Karpas-422 (cell line): ENCODE data around the gene ME3. TPM values are rescaled to one million over a fixed set of nuclear protein-coding genes. Genes with fewer than 3 reads are reported as not detected.

Experiments
- DNase-seq: peaks from one replicate; pipeline ENCODE4 v3.0.0-alpha.2; 2015
- H2AFZ ChIP-seq: fragments of 200-600 bp; sonication (generic); 2 replicates; pipeline ENCODE4 v1.6.1; 2014; ENCODE audit warnings: antibody characterized with exemption, low read length, mixed read lengths
- H3K27ac ChIP-seq: fragments of 200-600 bp; sonication (generic); 2 replicates; pipeline ENCODE4 v1.5.1; 2014; ENCODE audit warnings: mild to moderate bottlenecking, low read length, moderate library complexity
- H3K27me3 ChIP-seq: fragments of 200-600 bp; sonication (generic); 2 replicates; pipeline ENCODE4 v1.6.1; 2014; ENCODE audit warnings: low read length, mixed read lengths
- H3K36me3 ChIP-seq: fragments of 200-600 bp; sonication (generic); 2 replicates; pipeline ENCODE4 v1.6.1; 2014; ENCODE audit warnings: low read length, mixed read lengths; ENCODE audit not compliant: insufficient read depth
- H3K4me1 ChIP-seq: fragments of 200-600 bp; sonication (generic); 2 replicates; pipeline ENCODE4 v1.6.1; 2014; ENCODE audit warnings: mild to moderate bottlenecking, low read length, mixed read lengths
- H3K4me2 ChIP-seq: fragments of 200-600 bp; sonication (generic); 2 replicates; pipeline ENCODE4 v1.6.1; 2014; ENCODE audit warnings: low read length, low read depth, mild to moderate bottlenecking; ENCODE audit not compliant: poor library complexity, severe bottlenecking
- H3K4me3 ChIP-seq: fragments of 200-600 bp; sonication (generic); 2 replicates; pipeline ENCODE4 v1.5.1; 2014; ENCODE audit warnings: mild to moderate bottlenecking, antibody characterized with exemption, low read length, mixed read lengths
- H3K79me2 ChIP-seq: fragments of 200-600 bp; sonication (generic); 2 replicates; pipeline ENCODE4 v1.6.1; 2014; ENCODE audit warnings: mild to moderate bottlenecking, low read length, mixed read lengths
- H3K9ac ChIP-seq: fragments of 200-600 bp; sonication (generic); 2 replicates; pipeline ENCODE4 v1.6.0; 2014; ENCODE audit warnings: low read length
- H3K9me2 ChIP-seq: fragments of 200-600 bp; sonication (generic), shearing (Covaris generic); replicated peaks from 2 replicates; pipeline ENCODE4 v1.6.0; 2014; ENCODE audit warnings: mild to moderate bottlenecking, low read length, moderate library complexity; ENCODE audit not compliant: insufficient read depth
- H3K9me3 ChIP-seq: fragments of 300-700, 200-600 bp; sonication (generic); 2 replicates; pipeline ENCODE4 v1.6.1; 2014; ENCODE audit warnings: low read length, mixed read lengths
- H4K20me1 ChIP-seq: fragments of 200-600 bp; sonication (generic); 2 replicates; pipeline ENCODE4 v1.6.1; 2014; ENCODE audit warnings: mild to moderate bottlenecking, antibody characterized with exemption, low read length, low read depth; ENCODE audit not compliant: insufficient read depth
- total RNA-seq: library from RNA; depleted of rRNA; stranded (reverse); fragments of >200 nt; shearing (Covaris generic); gene quantifications from 2 replicates; pipeline ENCODE4 v1.2.3, GENCODE V29; 2014; ENCODE audit warnings: low replicate concordance

ME3 gene
- total RNA-seq, 1 experiment from 2014 or later, result not detected

DNA sequence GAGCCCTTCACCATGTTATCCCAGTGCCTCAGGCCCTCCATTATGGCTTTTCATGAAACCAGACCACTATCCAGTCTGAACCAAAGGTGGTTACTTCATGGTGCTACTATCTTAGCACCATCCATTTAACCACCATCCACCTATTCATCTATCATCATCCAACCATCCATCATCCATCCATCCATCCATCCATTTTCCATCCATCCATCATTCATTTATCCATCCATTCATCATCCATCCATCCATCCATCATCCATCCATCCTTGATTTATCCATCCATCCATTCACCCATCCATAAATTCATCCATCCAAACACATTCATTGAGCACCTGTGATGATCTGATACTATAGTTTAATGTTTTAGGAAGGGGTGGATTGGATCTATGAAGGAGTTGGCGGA is 204.2 kb downstream of the ME3 start:
- Histone ChIP-seq H3K79me2 (no peaks in the 10 kb centered on the region), H3K27me3 (0 out of 2 replicates have a peak, but pooled peaks cover 2% of the 10 kb centered on the region), H3K4me3 (no peak overlapping the region), H4K20me1 (no peaks in the 10 kb centered on the region), H3K36me3 (no peaks in the 10 kb centered on the region), H3K9me2 (no peaks in the 10 kb centered on the region), H3K4me1 (no peaks in the 10 kb centered on the region), H3K27ac (no peak overlapping the region), H3K9ac (no peak overlapping the region), H3K9me3 (no peaks in the 10 kb centered on the region), H3K4me2 (no peak overlapping the region), H2AFZ (no peak overlapping the region)
- DNase-seq, result no peak

DNA sequence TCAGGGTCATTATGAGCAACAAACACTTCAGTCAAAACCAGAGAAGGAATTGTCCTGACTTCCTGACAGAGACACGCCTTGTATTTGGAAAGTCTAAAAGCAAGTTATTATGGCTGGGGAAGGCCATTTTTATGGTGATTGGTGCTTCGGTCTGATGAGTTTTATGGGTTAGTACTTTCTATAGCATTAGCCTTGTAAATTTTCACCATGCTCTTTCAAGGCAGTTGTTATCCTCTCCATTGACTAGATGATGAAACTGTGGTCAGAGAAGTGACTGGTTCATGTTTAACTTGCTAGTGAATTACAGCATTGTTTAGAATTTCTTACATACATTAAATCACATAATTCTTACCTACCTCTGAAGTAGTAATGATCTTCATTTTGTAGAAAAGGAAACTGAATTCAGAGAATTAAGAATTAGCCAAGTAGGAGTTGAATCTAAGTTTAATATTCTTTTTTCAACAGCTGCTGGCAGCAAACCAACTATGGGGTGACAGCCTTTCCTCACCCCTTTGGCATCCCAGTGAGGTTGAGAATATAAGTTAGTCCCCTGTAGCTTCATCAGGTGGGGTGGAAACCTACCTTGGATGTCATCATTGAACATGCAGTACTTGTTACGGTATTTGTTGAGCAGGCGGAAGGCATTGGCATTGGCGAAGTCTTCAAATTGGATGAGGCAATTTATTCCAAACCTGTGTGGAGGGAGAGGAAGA is 207.8 kb downstream of the ME3 start:
- no peak overlapping the region for H3K27ac ChIP-seq
- H3K4me3 ChIP-seq, result no peak overlapping the region
- no peak overlapping the region for H2AFZ ChIP-seq
- H3K9me3 ChIP-seq, result no peaks in the 10 kb centered on the region
- 0 out of 2 replicates have a peak, but pooled peaks cover 2% of the 10 kb centered on the region for H3K27me3 ChIP-seq
- H3K4me1 ChIP-seq, result no peaks in the 10 kb centered on the region
- H3K36me3 ChIP-seq, result no peaks in the 10 kb centered on the region
- H3K4me2 ChIP-seq, result no peak overlapping the region
- H3K79me2 ChIP-seq, result no peaks in the 10 kb centered on the region
- no peak overlapping the region for H3K9ac ChIP-seq
- no peak for DNase-seq
- H3K9me2 ChIP-seq, result no peaks in the 10 kb centered on the region
- no peaks in the 10 kb centered on the region for H4K20me1 ChIP-seq

DNA sequence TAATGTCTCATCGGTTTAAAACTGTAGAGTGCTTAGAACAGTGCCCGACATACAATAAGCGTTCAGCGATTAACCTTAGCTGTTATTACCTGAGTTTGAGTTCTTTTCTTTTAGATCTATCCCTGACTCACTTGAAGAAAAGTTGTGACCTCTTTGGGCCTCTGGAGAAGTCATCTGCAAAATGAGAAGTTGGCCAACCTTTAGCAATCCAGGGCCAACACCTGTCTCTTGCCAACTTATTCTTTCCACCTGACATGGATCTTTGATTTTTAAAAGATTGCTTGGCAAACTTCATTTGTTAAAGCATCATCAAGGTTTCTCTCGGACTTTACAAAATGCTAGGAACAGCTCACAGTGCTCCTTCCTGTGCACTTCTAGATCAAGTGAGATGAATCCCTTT is 208.5 kb downstream of the ME3 start:
- no peak overlapping the region for H3K4me3 ChIP-seq
- H3K27me3 ChIP-seq, result 0 out of 2 replicates have a peak, but pooled peaks cover 2% of the 10 kb centered on the region
- no peaks in the 10 kb centered on the region for H3K36me3 ChIP-seq
- no peaks in the 10 kb centered on the region for H3K9me3 ChIP-seq
- no peaks in the 10 kb centered on the region for H3K79me2 ChIP-seq
- no peak overlapping the region for H3K9ac ChIP-seq
- no peaks in the 10 kb centered on the region for H3K4me1 ChIP-seq
- H2AFZ ChIP-seq, result no peak overlapping the region
- no peak for DNase-seq
- H3K4me2 ChIP-seq, result no peak overlapping the region
- H3K27ac ChIP-seq, result no peak overlapping the region
- H3K9me2 ChIP-seq, result no peaks in the 10 kb centered on the region
- no peaks in the 10 kb centered on the region for H4K20me1 ChIP-seq

DNA sequence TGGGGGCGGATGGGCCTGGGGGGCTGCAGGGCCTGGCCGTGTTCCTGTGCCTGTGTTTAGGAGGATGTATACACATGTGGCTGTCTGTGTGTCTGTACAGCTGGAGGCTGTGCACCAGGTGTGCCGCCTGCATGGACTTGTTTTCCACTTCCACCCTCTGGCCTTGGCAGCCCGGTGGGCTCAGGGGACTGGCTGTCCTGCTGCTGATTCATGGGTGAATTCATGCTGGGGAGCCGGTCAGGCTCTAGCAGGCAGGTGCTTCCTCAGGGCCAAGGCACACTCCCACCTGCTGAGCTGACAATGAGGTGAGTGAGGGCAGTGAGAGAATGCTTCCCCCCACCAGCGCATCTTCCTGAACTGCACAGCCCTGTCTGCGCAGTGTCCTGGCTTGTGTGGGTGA is 209.3 kb downstream of the ME3 start:
- Histone ChIP-seq H3K9me2 (no peaks in the 10 kb centered on the region), H3K9ac (no peak overlapping the region), H3K36me3 (no peaks in the 10 kb centered on the region), H3K27ac (no peak overlapping the region), H3K27me3 (0 out of 2 replicates have a peak, but pooled peaks cover under 1% of the 10 kb centered on the region), H3K4me1 (no peaks in the 10 kb centered on the region), H3K4me3 (no peak overlapping the region), H3K79me2 (no peaks in the 10 kb centered on the region), H2AFZ (no peak overlapping the region), H3K9me3 (no peaks in the 10 kb centered on the region), H3K4me2 (no peak overlapping the region), H4K20me1 (no peaks in the 10 kb centered on the region)
- no peak for DNase-seq

DNA sequence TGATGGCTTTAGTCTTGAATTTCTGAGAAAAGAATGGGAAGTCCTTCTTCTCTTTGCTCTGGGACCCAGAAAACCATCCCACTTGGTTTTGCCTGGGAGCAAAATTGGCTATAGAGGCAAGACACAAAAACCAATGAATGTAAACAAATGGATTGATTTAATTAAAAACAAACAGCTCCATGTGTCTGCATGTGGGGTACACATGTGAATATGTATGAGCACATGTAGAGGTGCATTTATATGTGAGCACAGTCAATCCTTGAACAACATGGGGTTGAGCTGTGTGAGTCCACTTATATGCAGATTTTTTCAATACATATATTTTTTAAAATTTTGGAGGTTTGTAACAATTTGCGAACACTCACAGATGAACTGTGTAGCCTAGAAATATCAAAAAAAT is 210.5 kb downstream of the ME3 start:
- Histone ChIP-seq H3K79me2 (no peaks in the 10 kb centered on the region), H3K4me3 (no peak overlapping the region), H3K4me2 (no peak overlapping the region), H3K27ac (no peak overlapping the region), H3K9ac (no peak overlapping the region), H4K20me1 (no peaks in the 10 kb centered on the region), H3K9me2 (no peaks in the 10 kb centered on the region), H3K36me3 (no peaks in the 10 kb centered on the region), H2AFZ (no peak overlapping the region), H3K27me3 (no peaks in the 10 kb centered on the region), H3K4me1 (no peaks in the 10 kb centered on the region), H3K9me3 (no peaks in the 10 kb centered on the region)
- no peak for DNase-seq

DNA sequence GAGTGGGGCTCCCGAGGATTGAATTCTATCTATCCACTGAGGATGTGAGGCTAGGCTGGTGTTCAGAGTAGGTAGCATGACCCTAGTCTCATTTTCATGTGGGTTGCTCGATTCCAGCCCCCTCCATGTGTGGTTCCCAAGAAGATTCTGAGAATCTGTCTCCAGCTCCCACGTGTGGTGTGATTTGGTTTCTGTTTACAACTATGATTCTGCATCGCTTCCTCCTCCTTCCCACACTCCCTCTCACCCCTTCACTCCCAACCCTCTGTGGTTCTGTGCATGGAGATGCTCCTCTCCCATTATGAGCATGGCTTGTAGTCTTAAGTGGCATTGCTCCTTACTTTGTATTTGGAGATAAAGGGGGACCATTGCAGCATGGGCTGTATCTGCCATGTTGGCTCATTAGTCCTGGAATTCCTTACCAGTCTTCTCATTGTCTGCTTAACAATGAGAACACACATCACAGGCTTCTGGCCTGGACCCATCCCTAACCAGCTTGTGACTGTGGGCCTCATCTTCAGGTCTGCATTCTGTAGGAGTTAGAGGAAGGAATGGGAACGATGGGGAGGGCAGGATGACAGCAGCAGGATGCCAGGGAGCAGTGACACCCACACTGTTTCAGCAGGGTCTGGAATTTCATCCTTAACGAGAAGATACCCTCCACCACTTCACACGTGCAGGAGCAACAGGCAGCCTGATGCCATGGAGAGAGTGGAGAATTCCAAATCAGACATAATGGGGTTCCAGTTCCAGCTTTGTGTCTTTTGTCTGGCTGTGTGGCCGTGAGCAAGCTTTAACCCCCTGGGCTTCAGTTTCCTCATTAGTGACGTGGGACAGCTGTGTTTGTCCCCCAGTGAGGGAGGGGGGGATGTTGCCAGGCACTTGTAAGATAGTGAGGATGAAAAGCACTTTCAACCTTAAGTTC is 211.7 kb downstream of the ME3 start:
- H3K27ac ChIP-seq, result no peak overlapping the region
- H4K20me1 ChIP-seq, result no peaks in the 10 kb centered on the region
- no peaks in the 10 kb centered on the region for H3K9me3 ChIP-seq
- no peaks in the 10 kb centered on the region for H3K79me2 ChIP-seq
- H3K27me3 ChIP-seq, result no peaks in the 10 kb centered on the region
- no peaks in the 10 kb centered on the region for H3K9me2 ChIP-seq
- DNase-seq, result no peak
- H3K36me3 ChIP-seq, result no peaks in the 10 kb centered on the region
- H3K9ac ChIP-seq, result no peak overlapping the region
- H2AFZ ChIP-seq, result no peak overlapping the region
- no peak overlapping the region for H3K4me2 ChIP-seq
- H3K4me3 ChIP-seq, result no peak overlapping the region
- H3K4me1 ChIP-seq, result no peaks in the 10 kb centered on the region

DNA sequence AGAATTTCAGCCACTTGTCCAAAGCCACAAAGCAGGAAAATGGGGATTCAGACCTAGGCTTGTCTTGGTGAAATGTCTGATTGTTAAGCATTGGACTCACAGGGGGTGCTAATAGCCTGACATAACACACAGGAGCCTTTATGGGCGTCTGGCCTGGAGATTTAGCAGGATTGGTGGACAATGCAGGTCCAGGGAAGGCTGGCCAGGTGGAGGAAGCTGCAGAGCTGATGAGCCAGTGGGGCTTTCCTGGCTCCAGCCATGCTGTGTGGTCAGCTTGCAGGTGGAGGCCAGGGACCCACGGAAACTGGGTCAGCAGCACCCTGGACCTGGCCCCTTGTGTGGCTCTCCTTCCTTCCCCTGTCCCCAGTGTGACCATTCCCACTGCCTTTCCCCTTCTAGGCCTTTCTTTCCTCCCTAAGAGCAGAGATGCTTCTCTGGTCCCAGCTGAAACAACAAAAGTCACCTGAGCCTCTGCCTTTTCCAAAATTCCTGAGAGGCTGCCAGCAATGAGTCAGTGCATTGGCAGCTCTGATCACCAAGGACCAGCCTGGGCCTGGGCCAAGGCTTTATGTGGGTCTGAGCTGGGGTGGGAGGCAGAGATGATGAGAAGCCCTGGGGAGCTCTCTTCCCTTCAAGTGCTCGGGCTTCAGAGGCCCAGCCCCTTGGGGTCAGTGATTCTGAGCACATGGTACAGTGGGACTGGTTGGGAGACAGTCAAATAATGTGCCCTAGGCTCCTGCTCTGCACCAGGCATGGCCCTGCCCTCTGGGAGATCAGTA is 212.5 kb downstream of the ME3 start:
- no peaks in the 10 kb centered on the region for H3K9me2 ChIP-seq
- no peak overlapping the region for H3K9ac ChIP-seq
- H3K9me3 ChIP-seq, result no peaks in the 10 kb centered on the region
- no peaks in the 10 kb centered on the region for H4K20me1 ChIP-seq
- no peaks in the 10 kb centered on the region for H3K79me2 ChIP-seq
- no peak overlapping the region for H3K4me3 ChIP-seq
- no peaks in the 10 kb centered on the region for H3K27me3 ChIP-seq
- no peak overlapping the region for H3K27ac ChIP-seq
- H3K36me3 ChIP-seq, result no peaks in the 10 kb centered on the region
- no peak for DNase-seq
- no peaks in the 10 kb centered on the region for H3K4me1 ChIP-seq
- H2AFZ ChIP-seq, result no peak overlapping the region
- no peak overlapping the region for H3K4me2 ChIP-seq

DNA sequence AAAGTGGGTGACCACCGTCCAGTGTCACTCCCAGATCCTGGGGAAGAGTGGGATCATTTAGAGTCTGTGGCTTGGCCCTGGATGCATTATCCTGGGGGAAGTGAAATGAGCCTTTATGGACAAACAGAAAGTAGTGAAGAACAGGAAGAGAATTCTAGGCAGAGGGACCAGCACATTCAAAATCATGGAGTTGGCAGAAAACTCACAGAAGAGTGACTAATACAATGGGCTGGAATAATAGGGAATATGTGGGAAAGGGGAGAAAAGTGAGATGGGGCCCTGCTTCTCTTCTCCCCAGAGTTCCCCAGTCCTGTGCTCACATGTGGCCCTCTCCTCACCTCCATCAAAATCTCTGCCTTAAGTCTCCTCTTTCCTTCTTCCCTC is 213.4 kb downstream of the ME3 start:
- Histone ChIP-seq H3K36me3 (no peaks in the 10 kb centered on the region), H3K4me2 (no peak overlapping the region), H3K9me2 (no peaks in the 10 kb centered on the region), H3K4me3 (no peak overlapping the region), H3K79me2 (no peaks in the 10 kb centered on the region), H4K20me1 (no peaks in the 10 kb centered on the region), H3K9me3 (no peaks in the 10 kb centered on the region), H2AFZ (no peak overlapping the region), H3K27ac (no peak overlapping the region), H3K4me1 (no peaks in the 10 kb centered on the region), H3K27me3 (no peaks in the 10 kb centered on the region), H3K9ac (no peak overlapping the region)
- DNase-seq, result no peak
